ENCODE measurements around the gene PLA1A.
"Not testable (repeated sequence)": the region's sequence is repeated elsewhere in the genome, so short reads cannot be mapped to it uniquely, and the experiment has no call there.

The PLA1A gene

GRCh38 chr3:119676771-119677640 lies 79.3 kb downstream of the PLA1A start, which contains the start of gene COX17:
COX17 (minus strand) TSS chr3:119677406; CDS start chr3:119677310, 96 bp downstream.
- H4K20me1 ChIP-seq (ENCODE audit: insufficient read depth) = no peaks in the 10 kb centered on the region
- no peak for TF ChIP-seq CTCF (conservative IDR thresholded peaks at IDR 0.05; ENCODE audit: low read depth, low read length)
- 0 out of 2 replicates have a peak, but pooled peaks cover 6% of the 10 kb centered on the region for H3K36me3 ChIP-seq (ENCODE audit: insufficient read depth)
- H3K9ac ChIP-seq = peak within 1 kb of the TSS; percentile 93
- peaks cover 25% of the 10 kb centered on the region for H3K4me1 ChIP-seq (ENCODE audit: low read depth, poor library complexity, severe bottlenecking)
- peaks cover 17% of the 10 kb centered on the region for H3K79me2 ChIP-seq (ENCODE audit: insufficient read depth, low read depth)
- H3K4me3 ChIP-seq (IDR thresholded peaks at IDR 0.05; ENCODE audit: insufficient read depth, low read depth, low read length) = peak within 1 kb of the TSS; percentile 51
- peak within 1 kb of the TSS; percentile 93 for H3K27ac ChIP-seq
- H3K27me3 ChIP-seq (ENCODE audit: insufficient read depth, low read depth) = no peaks in the 10 kb centered on the region
- H3K4me2 ChIP-seq = peak within 1 kb of the TSS; percentile 99
- H2AFZ ChIP-seq (ENCODE audit: low read depth) = peak within 1 kb of the TSS; percentile 75

- no peaks in the 10 kb centered on the region for H4K20me1 ChIP-seq (ENCODE audit: insufficient read depth)
- H3K9ac ChIP-seq = peak overlapping the region; percentile 93; the same call in 1 of the 2 replicates
- TF ChIP-seq CTCF (conservative IDR thresholded peaks at IDR 0.05; ENCODE audit: low read depth, low read length) = no peak
Observed at GRCh38 chr3:119677641-119677934, 79.9 kb downstream of the PLA1A start.

GRCh38 chr3:119678209-119678608 lies 80.5 kb downstream of the PLA1A start:
- not testable (repeated sequence) for H3K36me3 ChIP-seq (ENCODE audit: insufficient read depth); H3K4me2 ChIP-seq; H3K9ac ChIP-seq; H3K27me3 ChIP-seq (ENCODE audit: insufficient read depth, low read depth); H2AFZ ChIP-seq (ENCODE audit: low read depth); H4K20me1 ChIP-seq (ENCODE audit: insufficient read depth); H3K27ac ChIP-seq
- Histone ChIP-seq H3K4me1 (ENCODE audit: low read depth, poor library complexity, severe bottlenecking) (peaks cover 25% of the 10 kb centered on the region), H3K79me2 (ENCODE audit: insufficient read depth, low read depth) (peaks cover 17% of the 10 kb centered on the region), H3K4me3 (IDR thresholded peaks at IDR 0.05; ENCODE audit: insufficient read depth, low read depth, low read length) (peak overlapping the region; percentile 13)

More at GRCh38 chr3:119677641-119677934, 79.9 kb downstream of the PLA1A start:
- H3K4me3 ChIP-seq (IDR thresholded peaks at IDR 0.05; ENCODE audit: insufficient read depth, low read depth, low read length) = peak overlapping the region; percentile 51
- peak overlapping the region; percentile 75 for H2AFZ ChIP-seq (ENCODE audit: low read depth)
- peak overlapping the region; percentile 99 for H3K4me2 ChIP-seq
- no peaks in the 10 kb centered on the region for H3K27me3 ChIP-seq (ENCODE audit: insufficient read depth, low read depth)
- H3K4me1 ChIP-seq (ENCODE audit: low read depth, poor library complexity, severe bottlenecking) = peaks cover 25% of the 10 kb centered on the region
- H3K79me2 ChIP-seq (ENCODE audit: insufficient read depth, low read depth) = peaks cover 17% of the 10 kb centered on the region
- H3K27ac ChIP-seq = peak overlapping the region; percentile 93
- H3K36me3 ChIP-seq (ENCODE audit: insufficient read depth) = 0 out of 2 replicates have a peak, but pooled peaks cover under 1% of the 10 kb centered on the region
